Measurements from ENCODE around the gene SPCS2.

- no peak for TF ChIP-seq FOXA1 (IDR thresholded peaks at IDR 0.05)
- no peak for TF ChIP-seq FOXM1 (IDR thresholded peaks at IDR 0.05; ENCODE audit: borderline replicate concordance)
- TF ChIP-seq SP1 (IDR thresholded peaks at IDR 0.05): no peak
- TF ChIP-seq LEF1 (IDR thresholded peaks at IDR 0.05; ENCODE audit: borderline replicate concordance): no peak
- no peak for TF ChIP-seq PKNOX1 (IDR thresholded peaks at IDR 0.05)
- no peak for TF ChIP-seq ARNT (IDR thresholded peaks at IDR 0.05)
- no peak for TF ChIP-seq NFRKB (IDR thresholded peaks at IDR 0.05)
- TF ChIP-seq CTBP1 (IDR thresholded peaks at IDR 0.05; ENCODE audit: borderline replicate concordance): no peak
- no peak for TF ChIP-seq L3MBTL2 (conservative IDR thresholded peaks at IDR 0.05)
- no peak for TF ChIP-seq BHLHE40 (IDR thresholded peaks at IDR 0.05; ENCODE audit: borderline replicate concordance)
- no peak for TF ChIP-seq ELF4 (IDR thresholded peaks at IDR 0.05)
Measured at GRCh38 chr11:75001686-75002085, 52.6 kb downstream of the SPCS2 start.

Measured in HEK293T (cell line).